Suprapubic skin (tissue), 4 donors: Measurements from ENCODE around the gene STAT3. TPM values are rescaled to one million over a fixed set of nuclear protein-coding genes. Genes with fewer than 3 reads are reported as not detected.
"Not testable (repeated sequence)": the region's sequence is repeated elsewhere in the genome, so short reads cannot be mapped to it uniquely, and the experiment has no call there.

Experiments
- DNase-seq, 2 donors: peaks; one replicate each; pipeline ENCODE4 v3.0.0-alpha.2; 2019; ENCODE audit warnings: low spot score in 2 of 2
- H3K27ac ChIP-seq: fragments of 200-600 bp; sonication (generic); one replicate; pipeline ENCODE4 v1.5.1; 2019
- H3K27me3 ChIP-seq: fragments of 200-600 bp; sonication (generic); one replicate; pipeline ENCODE4 v1.5.1; 2019
- H3K36me3 ChIP-seq: fragments of 200-600 bp; sonication (generic); one replicate; pipeline ENCODE4 v1.5.1; 2019
- H3K4me1 ChIP-seq: fragments of 200-600 bp; sonication (generic); one replicate; pipeline ENCODE4 v1.5.1; 2019
- H3K4me3 ChIP-seq: fragments of 200-600 bp; sonication (generic); one replicate; pipeline ENCODE4 v1.5.1; 2019; ENCODE audit warnings: mild to moderate bottlenecking
- H3K9me3 ChIP-seq: fragments of 200-600 bp; sonication (generic); one replicate; pipeline ENCODE4 v1.5.1; 2019
- CTCF ChIP-seq, 2 donors: fragments of 200-600 bp in 1 of 2; fragments of 450-650 bp in 1 of 2; sonication (generic) in 1 of 2; IDR thresholded peaks; one replicate each; pipeline ENCODE4 v1.5.1; 2016 to 2019; ENCODE audit warnings: antibody characterized with exemption in 2 of 2, mild to moderate bottlenecking in 1 of 2, moderate library complexity in 1 of 2
- EP300 ChIP-seq: sonication (generic); formaldehyde crosslinking; IDR thresholded peaks from one replicate; pipeline ENCODE4 v1.6.1; 2017; ENCODE audit warnings: antibody characterized with exemption
- POLR2A ChIP-seq, 2 donors: fragments of 450-650 bp; IDR thresholded peaks; one replicate each; pipeline ENCODE4 v1.6.1; 2017; ENCODE audit warnings: antibody characterized with exemption in 2 of 2, mild to moderate bottlenecking in 2 of 2, moderate library complexity in 2 of 2
- POLR2AphosphoS5 ChIP-seq, 3 donors: sonication (generic); formaldehyde crosslinking; IDR thresholded peaks; one replicate each; pipeline ENCODE4 v1.6.1; 2017; ENCODE audit warnings: antibody characterized with exemption in 3 of 3
- WGBS: methylation state at CpG from one replicate; pipeline ENCODE4 v1.1.5; 2018; 5-methylcytosine and 5-hydroxymethylcytosine counted together
- total RNA-seq, 4 donors: library from RNA; depleted of rRNA; stranded (reverse); fragments of >200 nt; gene quantifications; one replicate each; pipeline ENCODE4 v1.1.0, GENCODE V29; 2016

The STAT3 gene
- total RNA-seq, 4 donors from 2014 or later, result 144 to 174 (median 152) TPM

DNA sequence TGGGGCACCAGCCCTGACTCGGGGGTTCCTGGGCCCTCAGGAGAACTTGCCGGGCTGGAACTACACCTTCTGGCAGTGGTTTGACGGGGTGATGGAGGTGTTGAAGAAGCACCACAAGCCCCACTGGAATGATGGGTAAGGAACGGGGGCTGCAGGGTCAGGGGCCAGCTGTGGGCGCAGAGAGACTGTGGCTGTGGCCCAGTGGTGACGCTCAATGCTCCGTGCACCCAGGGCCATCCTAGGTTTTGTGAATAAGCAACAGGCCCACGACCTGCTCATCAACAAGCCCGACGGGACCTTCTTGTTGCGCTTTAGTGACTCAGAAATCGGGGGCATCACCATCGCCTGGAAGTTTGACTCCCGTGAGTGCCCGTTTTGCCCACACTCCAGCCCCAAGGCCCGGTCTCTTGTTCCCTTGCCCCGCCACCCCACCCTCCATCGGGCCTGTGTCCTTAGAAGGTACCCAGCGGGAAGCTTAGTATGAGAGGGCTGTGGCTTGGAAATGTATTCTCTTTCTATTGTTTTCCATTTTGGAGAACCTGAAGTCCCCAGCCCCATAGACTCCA lies 80.8 kb downstream of the STAT3 start:
- 93% methylated on average over 19 of the region's 19 CpGs for WGBS
- TF ChIP-seq POLR2AphosphoS5 (IDR thresholded peaks at IDR 0.05) (no peak), POLR2A (IDR thresholded peaks at IDR 0.05) (no peak), CTCF (IDR thresholded peaks at IDR 0.05) (no peak), EP300 (no peak)

DNA sequence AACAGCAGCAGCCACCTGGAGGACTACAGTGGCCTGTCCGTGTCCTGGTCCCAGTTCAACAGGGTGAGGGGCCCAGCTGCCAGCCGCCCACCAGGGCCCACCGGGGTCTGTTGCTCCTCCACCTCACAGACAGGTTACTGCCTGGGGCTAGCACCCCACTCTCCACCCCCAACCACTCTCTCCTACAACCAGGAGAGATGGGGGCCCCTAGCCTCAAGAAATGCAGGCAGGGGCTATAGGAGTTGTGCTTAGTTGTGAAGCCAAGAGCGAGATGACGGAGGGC lies 81.9 kb downstream of the STAT3 start:
- H3K27ac ChIP-seq, result no peak overlapping the region
- WGBS, result 97% methylated on average over 3 of the region's 5 CpGs
- no peaks in the 10 kb centered on the region for H3K9me3 ChIP-seq
- H3K36me3 ChIP-seq, result peaks cover 92% of the 10 kb centered on the region
- TF ChIP-seq POLR2AphosphoS5 (IDR thresholded peaks at IDR 0.05), result no peak
- no peak for TF ChIP-seq CTCF (IDR thresholded peaks at IDR 0.05)
- TF ChIP-seq EP300, result no peak
- no peak for TF ChIP-seq POLR2A (IDR thresholded peaks at IDR 0.05)
- no peak overlapping the region for H3K4me3 ChIP-seq
- no peaks in the 10 kb centered on the region for H3K27me3 ChIP-seq
- H3K4me1 ChIP-seq, result peaks cover 9% of the 10 kb centered on the region
- no peak for DNase-seq

More for the DNA sequence above, 80.8 kb downstream of the STAT3 start:
- no peak overlapping the region for H3K4me3 ChIP-seq
- peaks cover 82% of the 10 kb centered on the region for H3K36me3 ChIP-seq
- H3K4me1 ChIP-seq, result peaks cover 20% of the 10 kb centered on the region
- DNase-seq, result no peak
- no peaks in the 10 kb centered on the region for H3K9me3 ChIP-seq
- no peaks in the 10 kb centered on the region for H3K27me3 ChIP-seq
- H3K27ac ChIP-seq, result no peak overlapping the region

- Histone ChIP-seq H3K4me3 (no peak overlapping the region), H3K36me3 (peaks cover 98% of the 10 kb centered on the region), H3K4me1 (peaks cover 3% of the 10 kb centered on the region), H3K27me3 (no peaks in the 10 kb centered on the region), H3K9me3 (no peaks in the 10 kb centered on the region), H3K27ac (no peak overlapping the region)
- no peak for DNase-seq
- 90% methylated on average over 18 of the region's 18 CpGs for WGBS
- TF ChIP-seq EP300 (no peak), POLR2A (IDR thresholded peaks at IDR 0.05) (no peak), CTCF (IDR thresholded peaks at IDR 0.05) (no peak), POLR2AphosphoS5 (IDR thresholded peaks at IDR 0.05) (no peak)
Measured at GRCh38 chr17:42305543-42306384, 82.5 kb downstream of the STAT3 start.

DNA sequence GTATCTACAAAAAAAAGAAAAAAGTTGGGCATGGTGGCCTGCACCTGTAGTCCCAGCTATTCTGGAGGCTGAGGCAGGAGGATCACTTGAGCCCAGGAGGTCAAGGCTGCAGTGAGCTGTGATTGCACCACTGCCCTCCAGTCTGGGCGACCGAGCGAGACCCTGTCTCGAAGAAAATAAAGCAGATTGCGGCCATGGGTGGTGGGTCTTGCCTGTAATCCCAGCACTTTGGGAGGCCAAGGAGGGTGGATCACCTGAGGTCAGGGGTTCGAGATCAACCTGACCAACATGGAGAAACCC lies 83.3 kb downstream of the STAT3 start:
- not testable (repeated sequence) for H3K4me3 ChIP-seq, H3K27ac ChIP-seq, H3K9me3 ChIP-seq, H3K27me3 ChIP-seq, H3K4me1 ChIP-seq, DNase-seq
- H3K36me3 ChIP-seq, result peaks cover 92% of the 10 kb centered on the region
- whole genome bisulfite sequencing, result 96% methylated on average over 6 of the region's 6 CpGs

DNA sequence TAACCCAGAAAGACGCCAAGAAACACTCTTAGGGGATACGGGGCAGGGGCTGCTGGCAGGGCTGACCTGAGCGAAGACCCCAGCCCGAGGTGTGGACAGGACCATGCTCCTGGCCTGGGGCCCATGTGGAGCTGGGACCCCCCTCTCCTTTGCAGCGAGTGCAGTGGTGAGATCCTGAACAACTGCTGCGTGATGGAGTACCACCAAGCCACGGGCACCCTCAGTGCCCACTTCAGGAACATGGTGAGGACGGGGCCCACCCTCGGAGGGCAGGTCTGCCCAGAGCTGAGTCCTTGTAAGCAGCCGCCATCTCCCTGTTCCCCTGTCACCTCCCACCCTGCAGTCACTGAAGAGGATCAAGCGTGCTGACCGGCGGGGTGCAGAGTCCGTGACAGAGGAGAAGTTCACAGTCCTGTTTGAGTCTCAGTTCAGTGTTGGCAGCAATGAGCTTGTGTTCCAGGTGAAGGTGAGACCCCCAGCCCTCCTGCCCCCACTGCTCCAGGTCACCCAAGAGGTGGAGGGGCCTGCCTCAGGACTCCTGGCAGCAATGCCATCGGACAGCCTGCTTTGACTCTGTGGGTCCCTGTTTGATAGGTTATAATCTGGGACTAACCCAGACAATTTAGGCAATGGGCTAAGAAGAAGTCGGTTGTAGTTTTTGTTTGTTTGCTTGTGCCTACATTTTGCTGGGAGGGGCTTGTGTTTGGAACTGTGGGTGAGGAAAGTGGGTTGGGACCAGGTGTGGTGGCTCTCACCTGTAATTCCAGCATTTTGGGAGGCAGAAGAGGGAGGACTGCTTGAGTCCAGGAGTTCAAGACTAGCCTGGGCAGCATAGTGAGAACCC lies 83.8 kb downstream of the STAT3 start:
- Histone ChIP-seq H3K4me1 (no peaks in the 10 kb centered on the region), H3K4me3 (no peak overlapping the region), H3K36me3 (peaks cover 90% of the 10 kb centered on the region), H3K9me3 (no peaks in the 10 kb centered on the region), H3K27me3 (no peaks in the 10 kb centered on the region), H3K27ac (no peak overlapping the region)
- no peak for TF ChIP-seq EP300
- TF ChIP-seq CTCF (IDR thresholded peaks at IDR 0.05), result no peak
- TF ChIP-seq POLR2AphosphoS5 (IDR thresholded peaks at IDR 0.05), result no peak
- TF ChIP-seq POLR2A (IDR thresholded peaks at IDR 0.05), result no peak
- WGBS, result 90% methylated on average over 16 of the region's 16 CpGs
- no peak for DNase-seq
